ENCODE data around the gene NRP2.

The NRP2 gene

DNA sequence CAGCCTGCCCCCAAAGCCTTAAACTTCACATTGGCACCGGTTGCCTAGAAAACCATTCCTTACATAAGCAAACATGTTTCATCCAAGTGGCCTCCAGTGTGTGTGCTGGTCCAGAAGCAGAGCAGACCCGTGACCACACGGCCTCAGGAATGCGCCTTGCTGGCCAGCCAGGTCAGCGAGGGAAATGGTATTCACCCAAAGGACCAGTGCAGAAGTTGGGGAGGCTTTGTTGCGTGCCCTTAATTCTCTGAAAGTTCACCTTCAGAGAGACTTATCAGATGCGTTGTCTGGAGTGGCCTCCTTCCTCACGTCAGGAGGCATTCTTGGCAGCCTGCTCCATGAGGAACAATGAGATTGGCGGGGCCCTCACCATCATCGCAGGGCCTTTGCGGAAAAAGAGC is 25.9 kb downstream of the NRP2 start:
- DNase-seq (ENCODE audit: low spot score), result no peak

- DNase-seq (ENCODE audit: low spot score), result no peak
Measured at GRCh38 chr2:205709319-205709718, 27.0 kb downstream of the NRP2 start.

DNA sequence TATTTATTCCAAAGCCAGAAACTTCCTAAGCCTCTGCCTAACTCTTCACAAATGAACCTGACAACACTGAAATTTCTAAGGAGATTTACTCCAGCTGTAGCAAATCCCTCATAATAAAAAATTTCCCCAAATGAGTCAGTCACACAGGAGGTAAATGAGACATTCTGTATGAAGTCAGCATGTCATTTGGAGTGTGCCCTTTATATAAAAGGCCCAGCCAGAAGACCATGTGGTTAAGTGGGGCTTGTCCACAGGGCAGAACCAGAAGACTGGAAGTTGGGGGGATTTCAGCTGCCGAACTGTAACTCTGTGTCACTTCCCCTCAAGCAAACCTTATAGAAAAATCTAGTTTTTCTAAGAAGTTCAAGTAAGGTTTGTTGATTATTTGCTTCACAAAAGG is 30.2 kb downstream of the NRP2 start:
- no peak for DNase-seq (ENCODE audit: low spot score)

DNA sequence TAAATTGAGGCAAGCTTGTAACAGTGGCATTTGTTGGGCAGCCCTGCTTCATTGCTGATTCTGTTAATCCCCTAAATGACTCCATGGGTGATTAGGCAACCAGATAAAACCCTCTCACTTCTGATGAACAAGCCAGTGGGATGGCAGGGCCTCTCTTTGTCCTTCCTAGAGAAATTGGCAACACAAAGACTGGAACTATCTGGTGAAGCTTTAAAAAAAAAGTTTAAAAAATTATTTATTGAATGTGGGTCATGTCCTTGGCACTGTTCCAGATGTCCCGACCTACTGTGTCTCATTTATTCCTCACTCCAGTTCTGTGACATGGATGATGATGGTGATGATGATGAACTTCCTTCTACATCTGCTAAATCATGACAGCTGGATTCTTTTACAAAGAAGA is 30.8 kb downstream of the NRP2 start:
- DNase-seq (ENCODE audit: low spot score), result no peak

- DNase-seq (ENCODE audit: low spot score), result no peak
Measured at GRCh38 chr2:205714058-205714776, 31.9 kb downstream of the NRP2 start.

GRCh38 chr2:205714789-205715720 is 32.8 kb downstream of the NRP2 start:
- DNase-seq (ENCODE audit: low spot score), result no peak

DNA sequence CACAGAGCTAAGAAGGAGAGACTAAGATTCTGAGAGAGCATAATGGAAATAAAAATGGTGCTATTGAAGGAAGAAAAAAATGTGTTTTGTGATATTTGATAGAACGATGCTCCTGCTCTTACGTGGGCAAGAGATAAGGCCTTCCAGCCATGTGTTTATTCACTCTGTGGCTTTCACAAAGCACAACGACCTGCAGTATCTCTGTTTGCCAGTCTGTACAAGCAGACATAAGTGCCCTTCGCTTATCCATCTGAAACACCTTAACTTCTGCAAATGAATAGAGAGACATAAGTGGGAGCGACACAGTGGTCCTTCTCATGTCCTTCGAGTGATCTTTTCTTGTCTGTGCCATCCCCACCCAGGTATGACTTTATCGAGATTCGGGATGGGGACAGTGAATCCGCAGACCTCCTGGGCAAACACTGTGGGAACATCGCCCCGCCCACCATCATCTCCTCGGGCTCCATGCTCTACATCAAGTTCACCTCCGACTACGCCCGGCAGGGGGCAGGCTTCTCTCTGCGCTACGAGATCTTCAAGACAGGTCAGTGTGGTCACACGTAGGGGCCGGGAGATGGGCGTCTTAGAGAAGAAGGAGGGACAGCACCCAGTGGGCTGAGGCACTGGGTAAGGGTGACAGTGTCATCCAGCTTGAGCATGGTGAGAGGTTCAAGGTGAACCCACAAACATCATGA is 33.7 kb downstream of the NRP2 start:
- no peak for DNase-seq (ENCODE audit: low spot score)

DNA sequence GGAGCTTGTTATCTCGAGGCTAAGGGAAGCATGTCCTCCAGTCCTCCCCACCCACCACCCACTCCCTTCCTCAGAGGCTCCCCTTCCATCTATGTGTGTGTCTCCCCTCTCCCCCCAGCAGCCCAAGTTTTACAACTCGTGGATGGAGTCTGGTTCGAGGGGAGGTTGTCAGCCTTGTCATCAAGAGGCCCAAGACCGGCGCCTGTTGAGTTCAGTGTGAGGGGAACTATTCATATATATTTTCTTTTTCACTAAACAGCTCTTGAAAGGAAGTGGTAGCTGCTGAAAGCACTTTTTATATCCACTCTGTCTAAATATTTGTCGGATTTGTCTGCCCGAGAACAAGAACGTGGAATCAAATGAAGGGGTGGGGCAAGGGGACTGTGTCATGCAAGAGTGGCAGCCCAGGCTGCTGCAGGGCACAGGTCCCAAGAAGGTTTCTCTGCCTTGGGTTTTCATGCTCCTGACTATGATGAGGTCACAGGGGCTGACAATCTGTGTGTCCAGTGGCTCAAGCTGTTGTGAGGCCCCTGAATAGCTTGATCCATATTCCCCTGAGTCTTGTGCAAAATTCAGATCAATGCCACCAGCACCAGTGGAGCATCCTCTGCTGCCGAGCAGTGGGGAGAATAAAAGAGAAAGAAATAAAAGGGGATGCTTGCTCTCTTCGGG is 35.0 kb downstream of the NRP2 start:
- DNase-seq (ENCODE audit: low spot score), result no peak

- no peak for DNase-seq (ENCODE audit: low spot score)
Measured at GRCh38 chr2:205717999-205718398, 35.7 kb downstream of the NRP2 start.

DNA sequence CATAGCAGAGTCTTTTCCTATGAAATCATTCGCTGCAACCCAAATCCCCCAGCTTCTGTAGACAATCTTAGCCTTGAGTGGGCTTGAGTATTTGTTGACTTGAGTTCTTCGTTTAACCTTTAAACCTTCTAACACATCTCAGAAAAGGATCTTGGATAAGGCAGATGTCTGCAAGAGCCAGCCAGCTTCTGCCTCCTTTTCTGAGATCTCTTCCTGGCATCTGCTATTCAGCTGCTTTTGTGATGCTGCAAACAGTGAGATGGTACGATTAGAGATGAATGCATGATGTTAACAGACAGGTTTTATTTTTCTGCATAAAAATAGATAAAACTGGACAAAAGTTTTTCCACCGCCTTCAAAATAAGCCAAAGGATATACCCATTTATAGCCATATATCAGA is 37.5 kb downstream of the NRP2 start:
- DNase-seq (ENCODE audit: low spot score), result no peak

DNA sequence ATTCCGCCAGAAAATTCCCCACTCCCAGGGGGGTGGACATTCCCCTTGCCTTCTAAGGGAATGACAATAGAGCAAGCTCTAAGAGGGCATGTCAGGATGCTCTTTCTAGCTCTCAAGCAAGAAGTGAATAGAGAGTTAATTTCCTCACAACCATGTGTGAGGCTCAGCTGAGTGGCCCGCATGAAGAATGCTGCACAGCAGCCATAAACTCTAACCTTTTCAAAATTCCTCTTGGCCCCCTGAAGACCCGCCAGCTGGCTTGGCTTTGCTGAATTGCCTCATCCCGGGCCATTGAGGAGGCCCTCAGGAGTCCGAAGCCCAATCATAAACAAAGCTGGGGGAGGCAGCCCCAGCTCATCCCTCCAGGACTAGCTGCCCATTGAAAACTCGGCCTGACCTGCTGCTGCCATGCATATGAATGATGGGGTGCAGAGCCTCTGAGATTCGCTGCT is 38.2 kb downstream of the NRP2 start:
- no peak for DNase-seq (ENCODE audit: low spot score)

GRCh38 chr2:205721057-205721449 is 38.8 kb downstream of the NRP2 start:
- no peak for DNase-seq (ENCODE audit: low spot score)

- DNase-seq (ENCODE audit: low spot score), result no peak
Measured at GRCh38 chr2:205722283-205722918, 40.1 kb downstream of the NRP2 start.

GRCh38 chr2:205723179-205723578 is 40.9 kb downstream of the NRP2 start:
- DNase-seq (ENCODE audit: low spot score), result no peak

GRCh38 chr2:205725059-205725458 is 42.8 kb downstream of the NRP2 start:
- DNase-seq (ENCODE audit: low spot score), result no peak

DNA sequence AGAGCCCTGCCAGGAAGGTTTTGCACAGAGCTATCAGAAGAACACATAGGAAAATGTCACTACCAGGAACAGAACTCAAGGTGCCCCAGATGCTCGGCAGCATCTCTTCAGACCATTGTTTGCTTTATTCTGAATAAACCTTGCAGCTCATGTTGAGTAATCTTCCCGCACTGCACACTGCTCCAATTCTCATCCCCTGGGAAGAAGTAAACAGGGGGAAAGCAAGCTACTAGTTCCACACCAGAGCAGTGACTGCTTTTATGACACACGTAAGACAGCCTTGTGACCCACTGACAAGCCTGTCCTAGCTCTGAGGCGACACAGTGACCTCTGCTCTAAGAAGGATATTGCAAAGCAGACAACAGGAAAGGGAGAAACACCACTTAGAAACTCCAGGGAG is 44.2 kb downstream of the NRP2 start:
- DNase-seq (ENCODE audit: low spot score), result peak; percentile 46

DNA sequence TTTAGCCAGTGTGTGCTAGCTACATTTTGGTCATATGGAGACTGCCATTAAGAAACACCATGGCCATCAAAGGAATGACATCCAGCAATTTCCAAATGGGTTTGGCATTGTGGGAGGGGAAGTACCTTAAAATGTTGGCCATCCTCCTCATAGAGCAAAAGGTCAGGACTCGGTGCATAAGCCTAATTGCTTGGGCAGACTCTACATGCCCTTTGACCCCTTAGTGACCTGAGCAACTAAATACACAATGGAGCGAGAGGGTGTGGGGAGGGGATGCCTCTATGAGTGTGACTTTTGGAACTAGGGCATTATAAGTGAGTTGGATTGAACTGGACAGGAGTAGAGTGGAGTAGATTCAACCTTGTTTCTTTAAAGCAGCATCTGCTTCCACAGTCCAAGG is 44.9 kb downstream of the NRP2 start:
- DNase-seq (ENCODE audit: low spot score), result no peak

DNA sequence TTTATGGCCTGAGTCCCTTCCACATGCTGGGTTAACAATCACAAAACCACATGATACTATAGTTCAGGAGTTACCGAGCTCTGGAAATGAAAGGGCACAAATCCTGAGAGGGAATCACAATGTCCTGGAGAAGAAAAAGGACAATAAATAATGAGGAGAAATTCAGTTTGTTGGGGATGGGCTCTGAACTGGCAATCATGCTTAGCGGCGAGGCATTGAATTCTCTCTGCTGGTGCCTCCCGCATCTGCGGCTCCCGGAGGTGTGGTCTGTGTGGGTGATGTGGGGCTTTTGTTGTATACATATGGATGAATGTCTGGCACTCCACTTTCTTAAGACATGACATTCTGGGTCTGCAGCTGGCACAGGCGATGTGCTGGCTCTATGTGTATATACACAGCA is 46.1 kb downstream of the NRP2 start:
- DNase-seq (ENCODE audit: low spot score), result no peak

DNA sequence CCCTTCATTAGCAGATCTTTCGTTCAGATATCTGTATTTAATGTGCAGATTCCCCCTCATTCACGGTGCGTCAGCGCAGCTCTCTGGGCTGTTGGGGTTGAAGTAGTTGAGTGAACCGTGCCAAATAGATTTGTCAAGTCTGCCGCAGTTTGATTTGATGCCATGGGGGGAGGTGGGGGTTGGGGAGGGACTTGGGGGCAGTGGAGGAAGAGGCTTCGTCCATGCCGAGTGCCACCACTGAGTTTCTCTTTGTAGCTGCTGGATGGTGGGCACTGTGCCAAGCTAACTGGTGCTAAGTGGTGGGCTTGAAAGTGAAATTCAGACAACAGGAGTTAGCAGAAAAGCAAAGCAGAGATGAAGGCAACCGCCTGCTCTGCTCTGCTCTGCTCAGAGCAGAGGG is 47.9 kb downstream of the NRP2 start:
- DNase-seq (ENCODE audit: low spot score), result no peak

DNA sequence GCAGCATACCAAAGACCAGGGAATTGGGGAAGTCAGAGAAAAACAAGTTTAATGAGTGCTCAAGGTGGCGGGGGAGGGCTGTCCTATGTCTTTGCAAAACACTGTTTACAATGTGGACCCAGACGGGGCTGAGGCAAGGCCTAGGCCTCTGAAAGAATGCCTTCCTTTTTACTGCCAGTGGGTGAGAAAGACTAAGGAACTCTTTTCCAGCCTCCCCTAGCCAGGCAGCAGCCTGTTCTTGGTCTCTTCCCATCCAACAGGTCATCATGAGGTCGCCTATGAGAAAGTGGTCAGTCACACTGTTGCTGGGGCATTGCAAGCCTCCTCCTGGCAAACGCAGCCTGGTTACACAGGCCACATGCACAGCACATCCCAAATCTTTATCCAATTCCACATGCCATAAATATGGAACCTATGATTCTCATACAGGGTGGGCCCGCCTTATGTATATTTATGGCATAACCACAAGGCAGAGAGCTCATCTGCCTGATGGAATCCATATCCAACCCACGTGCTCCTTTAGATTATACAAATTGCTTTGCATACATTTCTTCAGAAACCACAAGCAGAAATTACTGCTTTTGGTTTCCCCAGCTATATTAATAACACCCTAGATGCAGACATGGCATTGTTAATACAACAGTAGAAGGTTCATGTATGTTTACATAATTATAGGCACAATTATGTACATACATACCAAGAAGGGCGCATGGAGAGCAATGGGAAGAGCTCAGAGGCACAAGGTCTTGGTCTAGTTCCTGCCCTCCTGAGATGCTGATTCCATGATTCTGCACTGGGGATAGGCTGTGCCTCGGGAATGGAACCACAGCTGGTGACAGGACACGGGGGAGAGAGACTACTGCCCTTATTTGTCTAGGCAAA is 48.6 kb downstream of the NRP2 start:
- DNase-seq (ENCODE audit: low spot score), result no peak

DNA sequence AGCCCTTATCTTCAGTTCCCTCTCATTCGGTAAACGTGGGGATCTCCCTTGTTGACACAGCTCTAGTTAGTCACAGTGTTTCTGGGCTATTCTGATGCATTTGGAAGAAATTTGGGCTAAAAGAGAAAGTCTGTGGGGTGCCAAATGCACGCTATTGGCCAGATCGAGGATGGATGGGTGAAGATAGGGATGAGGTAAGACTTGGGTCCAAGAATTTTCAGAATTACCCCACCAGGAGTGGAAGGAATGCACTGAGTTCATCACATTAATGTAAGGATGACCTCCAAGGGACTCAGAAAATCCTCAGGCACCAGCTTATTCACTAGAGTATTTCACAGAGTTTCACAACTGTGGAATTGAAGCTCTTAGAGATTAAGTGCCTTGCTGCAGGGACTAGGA is 49.3 kb downstream of the NRP2 start:
- DNase-seq (ENCODE audit: low spot score), result peak; percentile 39

Data from HuH-7 (cell line).